Hypothalamus (tissue), 51 donors: ENCODE results near the gene SMARCC1.

Source experiments
- DNase-seq, 51 donors: peaks; one replicate each; lab custom pipeline; 2025; lab: John Stamatoyannopoulos, UW

The SMARCC1 gene

DNA sequence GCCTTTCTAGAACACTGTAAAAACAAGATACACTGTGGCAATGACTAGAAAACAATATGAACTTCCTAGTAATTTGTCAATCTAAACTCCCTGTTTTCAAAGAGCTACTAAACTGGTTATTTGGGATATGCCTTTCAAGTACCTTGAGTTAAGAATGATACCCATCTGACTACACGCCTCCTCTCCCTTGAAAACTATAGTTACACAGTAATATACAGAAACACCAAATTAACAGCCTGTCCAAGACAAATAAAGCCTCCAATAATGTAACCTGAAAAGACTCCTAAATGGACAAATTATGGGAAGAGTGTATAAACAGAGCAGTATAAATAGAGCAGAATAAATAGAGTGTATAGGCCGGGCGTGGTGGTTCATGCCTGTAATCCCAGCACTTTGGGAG lies 70.1 kb downstream of the SMARCC1 start:
- DNase-seq, result no peak

DNA sequence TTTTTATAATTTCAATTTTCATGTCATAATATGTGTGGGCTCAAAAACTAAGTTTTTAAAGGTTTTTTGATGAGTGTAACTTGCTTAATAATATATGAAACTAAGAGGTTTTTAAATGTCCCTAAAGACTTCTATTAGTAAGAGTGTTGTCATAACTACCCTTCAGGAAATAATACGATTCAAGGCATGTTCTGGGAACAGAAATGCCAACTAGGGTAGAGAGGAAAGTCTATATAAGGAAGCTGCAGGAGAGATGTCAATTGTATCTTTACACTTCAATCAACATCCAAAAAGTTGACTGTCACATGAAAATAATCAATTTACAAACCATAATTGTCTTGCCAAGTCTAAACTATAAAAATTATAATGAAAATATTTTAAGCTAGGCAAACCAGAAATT lies 76.3 kb downstream of the SMARCC1 start:
- DNase-seq, result no peak

- DNase-seq, result no peak
Observed at GRCh38 chr3:47704237-47704612, 77.5 kb downstream of the SMARCC1 start.

DNA sequence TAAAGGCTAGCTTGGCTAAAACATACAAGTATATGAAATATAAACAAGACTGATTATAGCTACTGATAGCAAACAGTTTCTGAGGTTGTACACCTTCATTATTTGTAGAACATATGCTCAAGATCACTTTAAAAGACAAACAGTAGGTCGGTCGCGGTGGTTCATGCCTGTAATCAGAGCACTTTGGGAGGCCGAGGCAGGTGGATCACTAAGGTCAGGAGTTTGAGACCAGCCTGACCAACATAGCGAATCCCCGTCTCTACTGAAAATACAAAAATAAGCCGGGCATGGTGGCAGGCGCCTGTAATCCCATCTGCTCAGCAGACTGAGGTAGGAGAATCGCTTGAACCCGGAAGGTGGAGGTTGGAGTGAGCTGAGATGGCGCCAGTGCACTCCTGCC lies 80.3 kb downstream of the SMARCC1 start:
- DNase-seq, result no peak

DNA sequence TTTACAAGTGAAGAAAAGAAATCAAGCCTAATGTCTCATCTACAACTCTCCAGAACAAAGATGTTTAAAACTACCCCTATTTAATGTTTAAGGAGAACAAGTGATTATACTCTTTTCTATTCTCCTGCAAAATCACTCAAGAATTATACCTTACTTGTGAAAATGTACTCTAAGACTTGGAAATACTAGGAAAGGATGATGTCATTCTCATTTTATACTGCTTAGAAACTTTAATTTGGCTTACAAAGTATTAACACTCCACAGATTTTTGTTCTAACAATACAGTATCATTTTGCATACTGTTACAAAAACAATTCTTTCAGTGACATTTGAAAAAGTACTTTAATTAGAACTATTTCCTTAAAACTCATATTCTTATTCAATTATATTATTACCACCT lies 89.5 kb downstream of the SMARCC1 start:
- DNase-seq, result no peak

GRCh38 chr3:47688488-47688887 lies 93.2 kb downstream of the SMARCC1 start:
- DNase-seq, result no peak

DNA sequence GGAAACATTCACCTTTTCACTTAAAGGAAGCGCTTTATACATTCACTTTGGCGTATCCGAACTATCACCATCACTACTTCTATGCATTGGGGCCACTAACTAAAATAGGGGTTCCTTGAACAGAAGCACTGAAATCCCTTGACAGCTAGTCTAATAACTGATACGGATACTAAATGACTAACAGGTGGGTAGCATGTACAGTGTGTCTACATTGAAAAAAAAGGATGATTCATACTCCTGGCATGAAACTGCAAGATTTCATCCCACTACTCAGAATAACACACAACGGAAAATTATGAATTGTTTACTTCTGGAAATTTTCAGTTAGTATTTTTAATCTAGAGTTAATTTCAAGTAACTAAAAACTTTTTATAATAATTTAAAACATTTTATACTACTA lies 96.7 kb downstream of the SMARCC1 start:
- no peak for DNase-seq

DNA sequence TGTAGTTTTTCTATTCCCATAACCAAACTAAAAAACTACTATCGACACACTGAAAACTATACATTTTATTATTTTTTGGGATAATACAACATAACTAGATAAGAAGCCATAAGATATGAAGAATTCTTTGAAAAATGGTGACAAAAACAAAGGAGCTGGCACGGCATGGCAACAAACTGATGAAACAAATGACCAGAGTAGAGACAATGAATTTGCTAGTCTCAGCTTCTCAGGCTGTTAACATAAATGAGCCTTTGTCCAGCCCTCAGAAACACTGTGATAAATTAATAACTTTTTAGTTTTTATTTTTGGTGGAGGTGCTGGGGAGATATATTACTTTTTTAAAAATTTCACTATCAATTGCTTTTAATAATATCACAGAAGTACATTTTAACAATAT lies 100.7 kb downstream of the SMARCC1 start:
- peak in 1 of 51 donors; percentile 27 for DNase-seq

- no peak for DNase-seq
Observed at GRCh38 chr3:47678446-47679338, 103.0 kb downstream of the SMARCC1 start.

- no peak for DNase-seq
Observed at GRCh38 chr3:47669026-47669749, 112.5 kb downstream of the SMARCC1 start.

DNA sequence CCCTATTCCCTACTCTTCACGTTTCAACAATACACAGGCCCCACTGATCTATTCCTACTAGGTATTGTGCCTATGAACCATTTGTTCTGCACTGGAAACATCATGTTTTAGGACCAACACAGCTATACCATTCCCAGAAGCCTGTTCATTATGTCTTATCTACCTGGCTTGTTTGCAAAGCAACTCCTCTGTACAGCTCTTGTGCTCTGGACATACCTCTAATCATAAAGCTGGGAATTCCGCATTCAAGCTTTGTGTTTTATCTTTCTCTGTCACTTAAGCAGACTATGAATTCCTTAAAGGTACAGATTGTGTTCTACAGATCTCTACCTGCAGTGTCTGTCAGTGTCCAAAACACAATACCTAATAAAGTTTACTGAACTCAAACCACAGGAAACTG lies 115.6 kb downstream of the SMARCC1 start:
- no peak for DNase-seq

- no peak for DNase-seq
Observed at GRCh38 chr3:47664519-47664918, 117.2 kb downstream of the SMARCC1 start.

- no peak for DNase-seq
Observed at GRCh38 chr3:47663630-47664240, 118.0 kb downstream of the SMARCC1 start.

GRCh38 chr3:47661121-47661752 lies 120.5 kb downstream of the SMARCC1 start:
- DNase-seq, result peak in 7 of 51 donors; percentile 6 to 56 (median 13)

DNA sequence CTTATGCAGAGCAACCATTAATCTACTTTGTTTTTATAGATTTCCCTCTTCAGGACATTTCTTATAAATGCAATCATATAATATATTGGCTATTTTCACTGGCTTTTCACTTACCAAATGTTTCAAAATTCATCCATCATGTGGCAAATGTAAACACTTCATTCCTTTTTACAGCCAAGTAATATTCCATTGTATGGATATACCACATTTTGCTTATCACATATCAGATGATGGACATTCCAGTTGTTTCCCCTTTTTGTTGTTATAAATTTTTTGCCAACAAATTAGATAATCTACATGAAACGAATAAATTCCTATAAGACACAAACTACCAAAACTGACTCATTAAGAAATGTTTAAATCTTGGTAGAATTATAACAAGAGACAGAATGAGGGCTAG lies 123.2 kb downstream of the SMARCC1 start:
- DNase-seq, result no peak

- no peak for DNase-seq
Observed at GRCh38 chr3:47652142-47652541, 129.6 kb downstream of the SMARCC1 start.

- no peak for DNase-seq
Observed at GRCh38 chr3:47650294-47650693, 131.4 kb downstream of the SMARCC1 start.

DNA sequence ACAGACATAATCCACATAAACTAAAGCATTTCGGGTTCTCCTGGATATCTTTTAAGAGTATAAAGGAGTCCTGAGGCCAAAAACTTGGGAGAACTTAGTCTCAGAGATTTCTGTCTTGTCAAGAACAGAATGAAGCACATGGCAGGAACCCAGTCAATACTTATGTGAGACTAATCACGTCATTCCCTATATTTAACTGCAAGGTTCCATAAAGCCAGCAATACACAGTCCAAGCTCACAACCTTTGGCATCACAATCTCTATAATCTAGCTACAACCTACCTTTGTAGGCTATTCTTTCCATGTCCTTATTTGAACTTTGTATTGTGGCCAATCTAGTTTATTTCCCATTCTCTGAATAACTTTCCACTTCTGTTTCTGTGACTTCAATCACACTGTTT lies 134.1 kb downstream of the SMARCC1 start:
- DNase-seq, result no peak

DNA sequence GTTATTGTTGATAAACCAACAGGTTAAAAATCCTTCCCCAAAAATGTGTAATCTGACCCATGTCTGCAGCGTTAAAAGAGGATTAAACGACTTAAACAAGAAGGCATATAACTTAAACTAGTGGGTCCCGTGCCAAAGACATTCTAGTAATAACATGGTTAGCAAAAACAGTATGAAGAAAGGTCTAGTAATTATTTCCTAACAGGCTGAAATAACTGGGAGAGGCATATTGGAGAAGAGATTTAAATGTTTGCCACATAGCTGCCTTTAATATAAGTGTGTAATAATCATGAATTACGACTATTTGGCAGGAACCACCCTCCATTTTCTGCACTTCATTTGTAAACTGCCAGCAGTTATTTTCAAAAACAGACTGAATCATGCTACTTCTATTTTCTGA lies 135.3 kb downstream of the SMARCC1 start:
- no peak for DNase-seq

- no peak for DNase-seq
Observed at GRCh38 chr3:47645551-47645950, 136.1 kb downstream of the SMARCC1 start.

- no peak for DNase-seq
Observed at GRCh38 chr3:47643092-47643491, 138.6 kb downstream of the SMARCC1 start.
